ENCODE measurements around the gene DUS1L. TPM values are rescaled to one million over a fixed set of nuclear protein-coding genes. Genes with fewer than 3 reads are reported as not detected.

The DUS1L gene
- total and polyA plus RNA-seq, 2 experiments from 2014 or later: 66.0 to 122 TPM

DNA sequence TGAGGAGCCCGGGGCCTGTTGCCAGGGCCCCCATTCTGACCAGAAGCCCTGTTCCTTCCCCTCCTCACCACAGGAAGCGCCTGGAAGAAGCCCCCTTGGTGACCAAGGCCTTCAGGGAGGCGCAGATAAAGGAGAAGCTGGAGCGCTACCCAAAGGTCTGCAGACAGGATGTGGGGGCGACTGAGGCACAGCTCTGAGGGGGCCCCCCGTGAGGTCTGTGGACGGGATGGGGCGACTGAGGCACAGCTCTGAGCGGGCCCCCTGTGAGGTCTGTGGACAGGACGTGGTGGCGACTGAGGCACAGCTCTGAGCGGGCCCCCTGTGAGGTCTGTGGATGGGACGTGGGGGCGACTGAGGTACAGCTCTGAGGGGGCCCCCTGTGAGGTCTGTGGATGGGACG lies 56.2 kb downstream of the DUS1L start:
- H4K20me1 ChIP-seq (replicated peaks; ENCODE audit: insufficient read depth): no peaks in the 10 kb centered on the region
- no peaks in the 10 kb centered on the region for H3F3A ChIP-seq (replicated peaks; ENCODE audit: low read depth)
- H3K9me3 Mint-ChIP-seq: no peaks in the 10 kb centered on the region
- DNase-seq (ENCODE audit: low spot score) (no peak), ATAC-seq (no peak)
- H3K4me3 Mint-ChIP-seq: no peak overlapping the region
- H3K4me3 ChIP-seq: no peak overlapping the region
- H3K27me3 Mint-ChIP-seq (ENCODE audit: insufficient read depth, low read depth, poor library complexity): peaks cover 9% of the 10 kb centered on the region
- H3K9me2 ChIP-seq (ENCODE audit: insufficient read depth): no peaks in the 10 kb centered on the region
- TF ChIP-seq, protein P1, sequence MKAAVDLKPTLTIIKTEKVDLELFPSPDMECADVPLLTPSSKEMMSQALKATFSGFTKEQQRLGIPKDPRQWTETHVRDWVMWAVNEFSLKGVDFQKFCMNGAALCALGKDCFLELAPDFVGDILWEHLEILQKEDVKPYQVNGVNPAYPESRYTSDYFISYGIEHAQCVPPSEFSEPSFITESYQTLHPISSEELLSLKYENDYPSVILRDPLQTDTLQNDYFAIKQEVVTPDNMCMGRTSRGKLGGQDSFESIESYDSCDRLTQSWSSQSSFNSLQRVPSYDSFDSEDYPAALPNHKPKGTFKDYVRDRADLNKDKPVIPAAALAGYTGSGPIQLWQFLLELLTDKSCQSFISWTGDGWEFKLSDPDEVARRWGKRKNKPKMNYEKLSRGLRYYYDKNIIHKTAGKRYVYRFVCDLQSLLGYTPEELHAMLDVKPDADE (IDR thresholded peaks at IDR 0.05): no peak
- TF ChIP-seq EZH2 (IDR thresholded peaks at IDR 0.05; ENCODE audit: low read depth, unreplicated experiment) (no peak), JUNB (IDR thresholded peaks at IDR 0.05; ENCODE audit: unreplicated experiment) (no peak), STAT1 (IDR thresholded peaks at IDR 0.05; ENCODE audit: unreplicated experiment) (no peak), ZNF114 (CRISPR knock-in tag; IDR thresholded peaks at IDR 0.05) (no peak), NANOG (IDR thresholded peaks at IDR 0.05; ENCODE audit: borderline replicate concordance) (no peak), ZNF331 (CRISPR knock-in tag; IDR thresholded peaks at IDR 0.05; ENCODE audit: low read depth) (no peak), EZH2phosphoT487 (IDR thresholded peaks at IDR 0.05; ENCODE audit: unreplicated experiment) (no peak)
- TF ChIP-seq, protein P2, sequence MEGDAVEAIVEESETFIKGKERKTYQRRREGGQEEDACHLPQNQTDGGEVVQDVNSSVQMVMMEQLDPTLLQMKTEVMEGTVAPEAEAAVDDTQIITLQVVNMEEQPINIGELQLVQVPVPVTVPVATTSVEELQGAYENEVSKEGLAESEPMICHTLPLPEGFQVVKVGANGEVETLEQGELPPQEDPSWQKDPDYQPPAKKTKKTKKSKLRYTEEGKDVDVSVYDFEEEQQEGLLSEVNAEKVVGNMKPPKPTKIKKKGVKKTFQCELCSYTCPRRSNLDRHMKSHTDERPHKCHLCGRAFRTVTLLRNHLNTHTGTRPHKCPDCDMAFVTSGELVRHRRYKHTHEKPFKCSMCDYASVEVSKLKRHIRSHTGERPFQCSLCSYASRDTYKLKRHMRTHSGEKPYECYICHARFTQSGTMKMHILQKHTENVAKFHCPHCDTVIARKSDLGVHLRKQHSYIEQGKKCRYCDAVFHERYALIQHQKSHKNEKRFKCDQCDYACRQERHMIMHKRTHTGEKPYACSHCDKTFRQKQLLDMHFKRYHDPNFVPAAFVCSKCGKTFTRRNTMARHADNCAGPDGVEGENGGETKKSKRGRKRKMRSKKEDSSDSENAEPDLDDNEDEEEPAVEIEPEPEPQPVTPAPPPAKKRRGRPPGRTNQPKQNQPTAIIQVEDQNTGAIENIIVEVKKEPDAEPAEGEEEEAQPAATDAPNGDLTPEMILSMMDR (conservative IDR thresholded peaks at IDR 0.05; ENCODE audit: low read depth in 2 of 2): no peak
- TF ChIP-seq, protein P3, sequence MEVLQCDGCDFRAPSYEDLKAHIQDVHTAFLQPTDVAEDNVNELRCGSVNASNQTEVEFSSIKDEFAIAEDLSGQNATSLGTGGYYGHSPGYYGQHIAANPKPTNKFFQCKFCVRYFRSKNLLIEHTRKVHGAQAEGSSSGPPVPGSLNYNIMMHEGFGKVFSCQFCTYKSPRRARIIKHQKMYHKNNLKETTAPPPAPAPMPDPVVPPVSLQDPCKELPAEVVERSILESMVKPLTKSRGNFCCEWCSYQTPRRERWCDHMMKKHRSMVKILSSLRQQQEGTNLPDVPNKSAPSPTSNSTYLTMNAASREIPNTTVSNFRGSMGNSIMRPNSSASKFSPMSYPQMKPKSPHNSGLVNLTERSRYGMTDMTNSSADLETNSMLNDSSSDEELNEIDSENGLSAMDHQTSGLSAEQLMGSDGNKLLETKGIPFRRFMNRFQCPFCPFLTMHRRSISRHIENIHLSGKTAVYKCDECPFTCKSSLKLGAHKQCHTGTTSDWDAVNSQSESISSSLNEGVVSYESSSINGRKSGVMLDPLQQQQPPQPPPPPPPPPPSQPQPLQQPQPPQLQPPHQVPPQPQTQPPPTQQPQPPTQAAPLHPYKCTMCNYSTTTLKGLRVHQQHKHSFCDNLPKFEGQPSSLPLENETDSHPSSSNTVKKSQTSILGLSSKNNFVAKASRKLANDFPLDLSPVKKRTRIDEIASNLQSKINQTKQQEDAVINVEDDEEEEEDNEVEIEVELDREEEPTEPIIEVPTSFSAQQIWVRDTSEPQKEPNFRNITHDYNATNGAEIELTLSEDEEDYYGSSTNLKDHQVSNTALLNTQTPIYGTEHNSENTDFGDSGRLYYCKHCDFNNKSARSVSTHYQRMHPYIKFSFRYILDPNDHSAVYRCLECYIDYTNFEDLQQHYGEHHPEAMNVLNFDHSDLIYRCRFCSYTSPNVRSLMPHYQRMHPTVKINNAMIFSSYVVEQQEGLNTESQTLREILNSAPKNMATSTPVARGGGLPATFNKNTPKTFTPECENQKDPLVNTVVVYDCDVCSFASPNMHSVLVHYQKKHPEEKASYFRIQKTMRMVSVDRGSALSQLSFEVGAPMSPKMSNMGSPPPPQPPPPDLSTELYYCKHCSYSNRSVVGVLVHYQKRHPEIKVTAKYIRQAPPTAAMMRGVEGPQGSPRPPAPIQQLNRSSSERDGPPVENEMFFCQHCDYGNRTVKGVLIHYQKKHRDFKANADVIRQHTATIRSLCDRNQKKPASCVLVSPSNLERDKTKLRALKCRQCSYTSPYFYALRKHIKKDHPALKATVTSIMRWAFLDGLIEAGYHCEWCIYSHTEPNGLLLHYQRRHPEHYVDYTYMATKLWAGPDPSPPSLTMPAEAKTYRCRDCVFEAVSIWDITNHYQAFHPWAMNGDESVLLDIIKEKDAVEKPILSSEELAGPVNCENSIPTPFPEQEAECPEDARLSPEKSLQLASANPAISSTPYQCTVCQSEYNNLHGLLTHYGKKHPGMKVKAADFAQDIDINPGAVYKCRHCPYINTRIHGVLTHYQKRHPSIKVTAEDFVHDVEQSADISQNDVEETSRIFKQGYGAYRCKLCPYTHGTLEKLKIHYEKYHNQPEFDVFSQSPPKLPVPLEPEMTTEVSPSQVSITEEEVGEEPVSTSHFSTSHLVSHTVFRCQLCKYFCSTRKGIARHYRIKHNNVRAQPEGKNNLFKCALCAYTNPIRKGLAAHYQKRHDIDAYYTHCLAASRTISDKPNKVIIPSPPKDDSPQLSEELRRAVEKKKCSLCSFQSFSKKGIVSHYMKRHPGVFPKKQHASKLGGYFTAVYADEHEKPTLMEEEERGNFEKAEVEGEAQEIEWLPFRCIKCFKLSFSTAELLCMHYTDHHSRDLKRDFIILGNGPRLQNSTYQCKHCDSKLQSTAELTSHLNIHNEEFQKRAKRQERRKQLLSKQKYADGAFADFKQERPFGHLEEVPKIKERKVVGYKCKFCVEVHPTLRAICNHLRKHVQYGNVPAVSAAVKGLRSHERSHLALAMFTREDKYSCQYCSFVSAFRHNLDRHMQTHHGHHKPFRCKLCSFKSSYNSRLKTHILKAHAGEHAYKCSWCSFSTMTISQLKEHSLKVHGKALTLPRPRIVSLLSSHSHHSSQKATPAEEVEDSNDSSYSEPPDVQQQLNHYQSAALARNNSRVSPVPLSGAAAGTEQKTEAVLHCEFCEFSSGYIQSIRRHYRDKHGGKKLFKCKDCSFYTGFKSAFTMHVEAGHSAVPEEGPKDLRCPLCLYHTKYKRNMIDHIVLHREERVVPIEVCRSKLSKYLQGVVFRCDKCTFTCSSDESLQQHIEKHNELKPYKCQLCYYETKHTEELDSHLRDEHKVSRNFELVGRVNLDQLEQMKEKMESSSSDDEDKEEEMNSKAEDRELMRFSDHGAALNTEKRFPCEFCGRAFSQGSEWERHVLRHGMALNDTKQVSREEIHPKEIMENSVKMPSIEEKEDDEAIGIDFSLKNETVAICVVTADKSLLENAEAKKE (CRISPR knock-in tag; IDR thresholded peaks at IDR 0.05): no peak
- TF ChIP-seq, protein P4, sequence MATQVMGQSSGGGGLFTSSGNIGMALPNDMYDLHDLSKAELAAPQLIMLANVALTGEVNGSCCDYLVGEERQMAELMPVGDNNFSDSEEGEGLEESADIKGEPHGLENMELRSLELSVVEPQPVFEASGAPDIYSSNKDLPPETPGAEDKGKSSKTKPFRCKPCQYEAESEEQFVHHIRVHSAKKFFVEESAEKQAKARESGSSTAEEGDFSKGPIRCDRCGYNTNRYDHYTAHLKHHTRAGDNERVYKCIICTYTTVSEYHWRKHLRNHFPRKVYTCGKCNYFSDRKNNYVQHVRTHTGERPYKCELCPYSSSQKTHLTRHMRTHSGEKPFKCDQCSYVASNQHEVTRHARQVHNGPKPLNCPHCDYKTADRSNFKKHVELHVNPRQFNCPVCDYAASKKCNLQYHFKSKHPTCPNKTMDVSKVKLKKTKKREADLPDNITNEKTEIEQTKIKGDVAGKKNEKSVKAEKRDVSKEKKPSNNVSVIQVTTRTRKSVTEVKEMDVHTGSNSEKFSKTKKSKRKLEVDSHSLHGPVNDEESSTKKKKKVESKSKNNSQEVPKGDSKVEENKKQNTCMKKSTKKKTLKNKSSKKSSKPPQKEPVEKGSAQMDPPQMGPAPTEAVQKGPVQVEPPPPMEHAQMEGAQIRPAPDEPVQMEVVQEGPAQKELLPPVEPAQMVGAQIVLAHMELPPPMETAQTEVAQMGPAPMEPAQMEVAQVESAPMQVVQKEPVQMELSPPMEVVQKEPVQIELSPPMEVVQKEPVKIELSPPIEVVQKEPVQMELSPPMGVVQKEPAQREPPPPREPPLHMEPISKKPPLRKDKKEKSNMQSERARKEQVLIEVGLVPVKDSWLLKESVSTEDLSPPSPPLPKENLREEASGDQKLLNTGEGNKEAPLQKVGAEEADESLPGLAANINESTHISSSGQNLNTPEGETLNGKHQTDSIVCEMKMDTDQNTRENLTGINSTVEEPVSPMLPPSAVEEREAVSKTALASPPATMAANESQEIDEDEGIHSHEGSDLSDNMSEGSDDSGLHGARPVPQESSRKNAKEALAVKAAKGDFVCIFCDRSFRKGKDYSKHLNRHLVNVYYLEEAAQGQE (IDR thresholded peaks at IDR 0.05; ENCODE audit: unreplicated experiment): no peak
- H3K27ac ChIP-seq (ENCODE audit: low read depth): no peak overlapping the region
- H3K27me3 ChIP-seq (ENCODE audit: insufficient read depth): no peaks in the 10 kb centered on the region
- no peaks in the 10 kb centered on the region for H3K79me2 ChIP-seq (replicated peaks; ENCODE audit: insufficient read depth)
- no peaks in the 10 kb centered on the region for H3K36me3 ChIP-seq (ENCODE audit: insufficient read depth)
- no peak overlapping the region for H3K4me2 ChIP-seq
- H3K4me1 Mint-ChIP-seq: no peaks in the 10 kb centered on the region
- H3K27ac Mint-ChIP-seq: no peak overlapping the region
- H3K4me1 ChIP-seq (ENCODE audit: insufficient read depth): no peaks in the 10 kb centered on the region
- H2AFZ ChIP-seq: no peak overlapping the region
- H3K36me3 Mint-ChIP-seq (ENCODE audit: low read depth): no peaks in the 10 kb centered on the region

All from GM23338 (cell line).